GM12878 (cell line): ENCODE measurements around the gene DTX4. TPM values are rescaled to one million over a fixed set of nuclear protein-coding genes. Genes with fewer than 3 reads are reported as not detected.

Experiments
- ATAC-seq: fragments of 200-7000 bp; cut with Tn5 transposase; 3 replicates; pipeline ENCODE4 v1.9.1; 2020; ENCODE audit warnings: mild to moderate bottlenecking, moderate library complexity
- BruUV-seq: library from RNA; stranded (reverse); fragments of 400-500 nt; replicated peaks from 2 replicates; lab custom pipeline; 2021; lab: Mats Ljungman, UMichigan
- CTCF ChIA-PET: fragments of 300-600 bp; sonication (Branson Sonifier 250); formaldehyde crosslinking; extraction: SDS; loops from one replicate; lab custom pipeline; 2021; ENCODE audit warnings: inconsistent platforms; lab: Yijun Ruan, JAX
- POLR2A ChIA-PET: fragments of 350-600 bp; formaldehyde crosslinking; extraction: SDS; loops from one replicate; lab custom pipeline; 2021; ENCODE audit warnings: inconsistent platforms; lab: Charles Lee
- RAD21 ChIA-PET: fragments of 300-600 bp; sonication (Branson Sonifier 250); formaldehyde crosslinking; loops from one replicate; lab custom pipeline; 2023; ENCODE audit warnings: antibody characterized with exemption; ENCODE audit not compliant: unreplicated experiment; lab: Charles Lee
- SMC1A ChIA-PET: fragments of 300-600 bp; sonication (Branson Sonifier 250); formaldehyde crosslinking; loops from one replicate; lab custom pipeline; 2023; ENCODE audit not compliant: unreplicated experiment, uncharacterized antibody; lab: Charles Lee
- DNase-seq: peaks from one replicate; pipeline ENCODE4 v3.0.0-alpha.2; 2011; ENCODE audit warnings: low read depth, low spot score
- FAIRE-seq: peaks from 3 replicates; lab custom pipeline; 2011; peaks lifted over from hg19 to GRCh38; lab: Jason Lieb, UNC
- H2AFZ ChIP-seq: 2 replicates; pipeline ENCODE4 v1.6.0; 2011; ENCODE audit warnings: low read depth, low read length, control low read depth; ENCODE audit not compliant: control insufficient read depth
- H3K27ac ChIP-seq: 2 replicates; pipeline ENCODE4 v1.5.1; 2011; ENCODE audit warnings: control low read depth; ENCODE audit not compliant: control insufficient read depth, insufficient read depth
- H3K27me3 ChIP-seq, 2 experiments: replicated peaks in 1 of 2; 2 replicates each; pipeline versions ENCODE4 v1.6.0 to v1.6.1; 2011; ENCODE audit warnings: low read length in 1 of 2; ENCODE audit not compliant: control insufficient read depth in 2 of 2, insufficient read depth in 2 of 2
- H3K36me3 ChIP-seq, 2 experiments: 2 replicates each; pipeline ENCODE4 v1.5.1; 2011; ENCODE audit warnings: low read length in 1 of 2; ENCODE audit not compliant: control insufficient read depth in 2 of 2, insufficient read depth in 2 of 2
- H3K4me1 ChIP-seq: 2 replicates; pipeline ENCODE4 v1.6.1; 2011; ENCODE audit warnings: mild to moderate bottlenecking, low read length, moderate library complexity, mixed read lengths; ENCODE audit not compliant: control insufficient read depth, insufficient read depth
- H3K4me2 ChIP-seq: 2 replicates; pipeline ENCODE4 v1.6.0; 2011; ENCODE audit warnings: control low read depth; ENCODE audit not compliant: control insufficient read depth, insufficient read depth
- H3K4me3 ChIP-seq: fragments of 200-600 bp; sonication (generic); 2 replicates; pipeline ENCODE4 v1.5.1; 2016
- H3K79me2 ChIP-seq: 2 replicates; pipeline ENCODE4 v1.6.0; 2011; ENCODE audit warnings: low read length; ENCODE audit not compliant: control insufficient read depth, insufficient read depth
- H3K9ac ChIP-seq: 2 replicates; pipeline ENCODE4 v1.8.0; 2011; ENCODE audit warnings: low read length, control low read depth, mixed read lengths; ENCODE audit not compliant: control insufficient read depth, insufficient read depth
- H3K9me3 ChIP-seq: replicated peaks from 3 replicates; pipeline ENCODE4 v1.5.1; 2011; ENCODE audit warnings: mild to moderate bottlenecking, low read length; ENCODE audit not compliant: control insufficient read depth, insufficient read depth
- H4K20me1 ChIP-seq: 2 replicates; pipeline ENCODE4 v1.6.0; 2011; ENCODE audit not compliant: control insufficient read depth, insufficient read depth
- CBX3 ChIP-seq: fragments of 200-600 bp; sonication (generic); IDR thresholded peaks from 2 replicates; pipeline ENCODE4 v1.6.1; 2016; ENCODE audit warnings: low read depth, borderline replicate concordance
- CREB1 ChIP-seq: IDR thresholded peaks from 2 replicates; pipeline ENCODE4 v1.6.1; 2012; ENCODE audit warnings: low read depth, mild to moderate bottlenecking, inconsistent platforms
- E2F4 ChIP-seq: IDR thresholded peaks from 2 replicates; pipeline ENCODE4 v1.6.1; 2012; ENCODE audit warnings: low read depth, low read length, improper control_type of control experiment
- FOS ChIP-seq: IDR thresholded peaks from 3 replicates; pipeline ENCODE4 v1.6.1; 2011; ENCODE audit warnings: borderline replicate concordance; ENCODE audit not compliant: insufficient read length; ENCODE audit errors: extremely low read depth
- HDGF ChIP-seq: fragments of 450-650 bp; IDR thresholded peaks from 2 replicates; pipeline ENCODE4 v1.6.1; 2016; ENCODE audit warnings: antibody characterized with exemption
- IRF4 ChIP-seq: IDR thresholded peaks from 2 replicates; pipeline ENCODE4 v1.6.1; 2011; ENCODE audit warnings: low read depth, low read length
- KDM1A ChIP-seq: fragments of 200-600 bp; sonication (generic); IDR thresholded peaks from 2 replicates; pipeline ENCODE4 v1.6.1; 2016; ENCODE audit warnings: borderline replicate concordance
- KLF5 ChIP-seq: fragments of 450-650 bp; IDR thresholded peaks from 2 replicates; pipeline ENCODE4 v1.6.1; 2014; ENCODE audit warnings: mild to moderate bottlenecking; ENCODE audit not compliant: partially characterized antibody
- MTA3 ChIP-seq: IDR thresholded peaks from 2 replicates; pipeline ENCODE4 v1.6.1; 2012; ENCODE audit warnings: low read length, inconsistent platforms, borderline replicate concordance
- PBX3 ChIP-seq: IDR thresholded peaks from 2 replicates; pipeline ENCODE4 v1.6.1; 2011; ENCODE audit warnings: mild to moderate bottlenecking, low read depth, low read length, moderate library complexity; ENCODE audit not compliant: insufficient replicate concordance
- SMAD5 ChIP-seq: IDR thresholded peaks from 2 replicates; pipeline ENCODE4 v1.6.1; 2016; ENCODE audit warnings: antibody characterized with exemption, low read depth
- SPI1 ChIP-seq: IDR thresholded peaks from 2 replicates; pipeline ENCODE4 v1.6.1; 2011; ENCODE audit warnings: low read depth, mild to moderate bottlenecking, low read length, moderate library complexity, borderline replicate concordance; ENCODE audit not compliant: insufficient read depth
- ZBTB40 ChIP-seq: fragments of 450-650 bp; IDR thresholded peaks from 2 replicates; pipeline ENCODE4 v1.6.1; 2016; ENCODE audit warnings: mild to moderate bottlenecking, moderate library complexity, borderline replicate concordance
- ZNF384 ChIP-seq: IDR thresholded peaks from 2 replicates; pipeline ENCODE4 v1.6.1; 2012; ENCODE audit warnings: low read depth, mild to moderate bottlenecking, low read length, improper control_type of control experiment, borderline replicate concordance
- WGBS: methylation state at CpG from one replicate; pipeline ENCODE4 v1.1.6; 2016; ENCODE audit warnings: low lambda C conversion rate; ENCODE audit not compliant: insufficient replicate concordance, insufficient coverage; ENCODE audit errors: missing lambda C conversion rate; 5-methylcytosine and 5-hydroxymethylcytosine counted together
- in situ Hi-C: fragments of 300-500 bp; cut with MboI; formaldehyde crosslinking; loops from 9 replicates; pipeline ENCODE4 v1.14.3; 2018; ENCODE audit warnings: mixed read lengths
- intact Hi-C: fragments of 100-400 bp; cut with micrococcal nuclease; formaldehyde crosslinking; loops from one replicate; pipeline ENCODE4 v1.14.2; 2022; ENCODE audit not compliant: unreplicated experiment
- polyA plus RNA-seq, 11 experiments: library from polyadenylated mRNA; depleted of rRNA in 4 of 11; unstranded in 6 of 11; stranded (reverse) in 5 of 11; fragments of >200 nt; fragmentation: Nextera tagmentation in 4 of 11; fragmentation: Illumina TruSeq in 1 of 11; extraction: Ambion mirVana in 4 of 11; extraction: Trizol in 1 of 11; gene quantifications; 1 replicate in 1 of 11; 2 replicates in 10 of 11; pipeline versions ENCODE4 v1.2.1 to v1.2.3, GENCODE V29; 2011 to 2016; ENCODE audit warnings: inconsistent platforms in 2 of 11, missing spikeins in 2 of 11, low read depth in 1 of 11
- total RNA-seq, 4 experiments: library from RNA; depleted of rRNA in 3 of 4; stranded (reverse); fragments of >200 nt in 3 of 4; fragmentation: Illumina TruSeq in 1 of 4; extraction: Trizol in 1 of 4; gene quantifications; 2 replicates each; pipeline versions ENCODE4 v1.2.1 to v1.2.3, GENCODE V29; 2013 to 2021
- TF ChIP-seq, protein P1 (sequence below): fragments of 450-650 bp; IDR thresholded peaks from 2 replicates; pipeline ENCODE4 v1.6.1; 2017; ENCODE audit warnings: mild to moderate bottlenecking

DTX4 gene
- total and polyA plus RNA-seq, 10 of the 15 experiments (the other 5 are each of a cell fraction or from before 2014, with no cell fraction given): 3.8 to 25.8 (median 10.5) TPM

DNA sequence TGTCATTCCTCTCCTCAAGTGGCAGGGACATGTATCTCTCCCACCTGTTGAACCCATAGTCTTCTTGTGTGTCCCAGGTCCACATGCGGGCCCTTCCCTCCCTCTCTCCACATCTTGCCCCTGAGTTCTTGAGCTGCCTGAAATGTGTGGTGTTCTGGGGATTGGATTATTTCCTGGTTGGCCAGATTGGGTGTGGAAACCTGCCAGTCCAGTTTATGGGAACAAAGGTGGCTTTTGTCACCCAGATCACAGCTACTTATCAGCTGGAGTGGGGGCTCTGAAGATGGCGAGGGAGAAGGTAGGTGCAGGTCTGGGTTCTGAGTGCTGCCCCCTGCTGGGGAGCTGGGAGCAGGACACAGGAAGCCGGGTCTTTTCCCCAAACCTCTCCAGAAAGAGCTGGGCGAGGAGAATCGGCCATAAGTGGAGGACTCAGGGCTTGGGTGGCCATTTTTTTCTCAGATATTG, 14.2 kb downstream of the DTX4 start:
- Histone ChIP-seq H3K9ac (no peak overlapping the region), H3K27me3 (no peaks in the 10 kb centered on the region), H4K20me1 (no peaks in the 10 kb centered on the region), H3K27ac (no peak overlapping the region), H3K4me2 (no peak overlapping the region; the same call in none of the 2 replicates), H3K4me3 (no peak overlapping the region), H3K36me3 (peaks cover 18 to 30% of the 10 kb centered on the region in 2 experiments; a peak in 3 of 4 replicates), H3K9me3 (no peaks in the 10 kb centered on the region), H2AFZ (no peak overlapping the region; the same call in 1 of the 2 replicates), H3K79me2 (peaks cover 14% of the 10 kb centered on the region), H3K4me1 (peaks cover 10% of the 10 kb centered on the region)
- FAIRE-seq (no peak), ATAC-seq (peak; percentile 88), DNase-seq (no peak)
- ChIA-PET RAD21 (interaction anchor here (0.7 to 3.7 kb wide), 12 partner anchors 12 to 245 kb away, joined by 3 to 78 read pairs (median 4); partner anchors contain the start of genes DTX4 and MPEG1), CTCF (interaction anchor here (0.6 to 33.5 kb wide), 34 partner anchors 6 to 442 kb away, joined by 3 to 1180 read pairs (median 4); partner anchors contain the start of genes DTX4, MPEG1 and OR5A1), POLR2A (interaction anchor here (1.0 to 3.9 kb wide), 4 partner anchors 12 to 41 kb away, joined by 3 to 32 read pairs (median 9); partner anchors contain the start of gene DTX4), SMC1A (interaction anchor here (0.6 to 6.6 kb wide), 14 partner anchors 12 to 244 kb away, joined by 3 to 123 read pairs (median 4); partner anchors contain the start of genes DTX4 and MPEG1)
- intact Hi-C loops: loop anchor here (1.0 kb wide), 2 partner anchors 12 to 13 kb away; no protein-coding TSS in a partner anchor
- in situ Hi-C loops: loop anchor here (25.0 kb wide), 1 partner anchor 1576 kb away; the partner anchor contains the start of gene MS4A15
- BruUV-seq: no TSS peak
- 53% methylated on average over 5 of the region's 5 CpGs for WGBS
- TF ChIP-seq KLF5 (no peak), E2F4 (no peak), ZBTB40 (no peak), SMAD5 (no peak), SPI1 (no peak), HDGF (0 out of 2 replicates have a peak, but pooled peaks have one; percentile 18), IRF4 (no peak), MTA3 (no peak), FOS (no peak), PBX3 (no peak), ZNF384 (no peak), CBX3 (no peak), CREB1 (no peak), KDM1A (no peak)
- TF ChIP-seq, protein P1, sequence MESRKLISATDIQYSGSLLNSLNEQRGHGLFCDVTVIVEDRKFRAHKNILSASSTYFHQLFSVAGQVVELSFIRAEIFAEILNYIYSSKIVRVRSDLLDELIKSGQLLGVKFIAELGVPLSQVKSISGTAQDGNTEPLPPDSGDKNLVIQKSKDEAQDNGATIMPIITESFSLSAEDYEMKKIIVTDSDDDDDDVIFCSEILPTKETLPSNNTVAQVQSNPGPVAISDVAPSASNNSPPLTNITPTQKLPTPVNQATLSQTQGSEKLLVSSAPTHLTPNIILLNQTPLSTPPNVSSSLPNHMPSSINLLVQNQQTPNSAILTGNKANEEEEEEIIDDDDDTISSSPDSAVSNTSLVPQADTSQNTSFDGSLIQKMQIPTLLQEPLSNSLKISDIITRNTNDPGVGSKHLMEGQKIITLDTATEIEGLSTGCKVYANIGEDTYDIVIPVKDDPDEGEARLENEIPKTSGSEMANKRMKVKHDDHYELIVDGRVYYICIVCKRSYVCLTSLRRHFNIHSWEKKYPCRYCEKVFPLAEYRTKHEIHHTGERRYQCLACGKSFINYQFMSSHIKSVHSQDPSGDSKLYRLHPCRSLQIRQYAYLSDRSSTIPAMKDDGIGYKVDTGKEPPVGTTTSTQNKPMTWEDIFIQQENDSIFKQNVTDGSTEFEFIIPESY: no peak
